Kidney capillary endothelial cell (primary cell): ENCODE data around the gene ADAMTS8.

Source experiments
- DNase-seq: peaks from one replicate; pipeline ENCODE4 v3.0.0-alpha.2; 2018; ENCODE audit warnings: low spot score

The ADAMTS8 gene

GRCh38 chr11:130418756-130419155 is 9.7 kb downstream of the ADAMTS8 start:
- no peak for DNase-seq

DNA sequence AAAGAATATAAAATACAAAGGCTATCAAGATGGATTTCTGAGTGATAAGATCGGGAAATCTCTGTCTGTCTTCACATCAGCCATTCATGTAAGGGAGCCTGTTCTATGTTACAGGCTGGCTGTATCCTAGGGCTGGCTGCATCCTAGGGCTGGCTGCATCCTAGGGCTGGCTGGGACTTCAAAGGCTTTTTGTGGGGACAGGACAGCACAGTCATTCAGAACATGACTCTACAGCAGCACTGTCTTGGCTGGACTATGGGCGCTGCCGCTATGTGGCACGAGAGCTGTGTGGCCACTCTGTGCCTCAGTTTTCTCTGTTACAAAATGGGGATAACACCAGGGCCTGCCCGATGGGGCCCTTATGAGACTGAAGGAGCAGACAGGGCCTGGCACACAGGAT is 10.2 kb downstream of the ADAMTS8 start:
- no peak for DNase-seq

DNA sequence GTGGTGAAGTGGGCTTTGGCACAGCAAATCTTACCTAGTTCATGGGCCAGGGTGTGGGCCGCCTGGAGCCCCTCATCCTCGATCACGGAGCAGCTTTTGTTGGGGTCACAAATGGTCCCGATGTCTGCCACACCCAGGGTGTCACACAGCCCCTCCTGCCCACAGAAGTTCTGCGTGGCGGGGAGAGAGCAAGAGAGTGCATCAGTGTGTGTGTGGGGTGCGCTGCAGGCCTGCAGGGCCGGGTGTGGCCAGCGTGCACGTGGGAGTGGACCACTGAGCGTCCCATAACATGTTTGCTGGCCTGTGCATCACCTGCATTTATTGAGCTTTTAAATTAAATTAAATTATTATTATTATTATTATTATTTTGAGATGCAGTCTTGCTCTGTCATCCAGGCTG is 11.5 kb downstream of the ADAMTS8 start:
- DNase-seq, result no peak

DNA sequence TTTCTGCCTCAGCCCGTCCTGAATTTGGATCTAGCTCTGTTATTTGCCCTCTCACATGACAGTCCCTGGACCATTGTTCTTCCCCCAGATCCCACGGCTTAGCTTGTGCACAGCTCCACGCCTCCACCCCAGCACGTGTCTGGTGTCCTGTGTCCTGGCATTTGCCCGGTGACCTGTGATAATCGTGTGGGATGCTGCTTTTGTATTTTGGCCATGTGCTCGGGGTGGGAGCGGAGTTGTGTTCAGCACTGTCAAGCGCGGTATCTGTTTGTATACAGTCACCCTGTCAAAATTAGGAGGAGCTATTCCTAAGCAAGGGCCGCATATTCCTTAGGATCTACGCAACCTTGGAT is 11.9 kb downstream of the ADAMTS8 start:
- DNase-seq, result no peak

DNA sequence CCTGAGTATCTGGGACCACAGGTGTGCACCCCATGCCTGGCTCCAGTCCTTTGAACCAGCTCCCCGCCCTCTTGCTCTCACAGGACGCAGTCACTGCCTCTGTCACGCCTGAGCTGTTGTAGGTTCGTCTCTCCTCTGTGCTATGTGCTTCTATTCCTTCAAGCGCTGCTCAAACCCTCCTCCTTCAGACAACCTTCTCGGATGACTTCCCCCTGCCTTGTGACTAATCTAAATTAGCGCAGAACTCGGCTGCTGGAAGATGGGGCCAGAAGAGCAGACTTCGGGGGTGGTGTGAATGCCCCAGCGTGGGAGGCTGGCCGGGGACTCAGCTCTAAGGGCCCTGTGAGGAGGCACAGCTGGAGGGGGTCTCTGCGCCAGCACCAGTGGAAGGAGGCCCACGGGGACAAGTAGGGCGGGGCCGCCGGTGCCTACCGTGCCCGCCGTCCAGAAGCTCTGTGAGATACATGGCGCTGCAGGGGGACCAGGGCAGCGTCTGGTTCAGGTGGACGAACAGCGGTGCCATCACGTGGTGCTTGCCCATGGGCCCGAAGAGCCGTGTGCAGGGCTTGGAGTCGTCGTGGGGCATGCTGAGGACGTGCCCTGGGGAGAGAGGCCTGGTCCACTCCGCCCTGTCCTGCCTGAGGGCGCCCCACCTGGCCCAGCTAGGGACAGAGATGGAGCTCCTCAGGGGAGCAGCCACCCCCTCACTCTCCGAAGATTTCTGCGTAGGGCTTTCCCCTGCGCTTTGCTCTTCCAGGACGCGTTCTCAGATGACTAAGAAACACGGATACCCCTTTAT is 12.5 kb downstream of the ADAMTS8 start:
- DNase-seq, result no peak

GRCh38 chr11:130414107-130415080 is 14.0 kb downstream of the ADAMTS8 start:
- no peak for DNase-seq

- no peak for DNase-seq
Observed at GRCh38 chr11:130413405-130414106, 14.9 kb downstream of the ADAMTS8 start.

DNA sequence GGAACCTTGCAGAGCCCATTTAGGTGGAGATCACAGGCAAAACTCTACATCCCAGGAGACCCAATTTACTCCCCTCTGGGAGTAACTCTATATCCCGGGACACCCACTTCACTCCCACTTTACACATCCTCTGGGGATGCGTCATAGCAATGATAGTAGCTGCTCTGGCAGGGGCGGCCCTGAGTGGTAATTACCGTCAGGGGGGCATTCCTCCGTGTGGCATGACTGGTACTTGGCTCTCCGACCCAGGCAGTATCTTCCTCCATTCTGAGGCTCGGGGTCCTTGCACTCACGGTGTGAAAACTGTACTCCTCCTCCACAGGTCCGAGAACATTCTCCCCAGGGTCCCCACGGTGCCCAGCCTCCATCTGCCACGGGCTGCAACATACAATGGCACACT is 17.2 kb downstream of the ADAMTS8 start:
- no peak for DNase-seq

GRCh38 chr11:130409594-130410388 is 18.6 kb downstream of the ADAMTS8 start:
- DNase-seq, result no peak

GRCh38 chr11:130408901-130409300 is 19.5 kb downstream of the ADAMTS8 start:
- no peak for DNase-seq

- DNase-seq, result no peak
Observed at GRCh38 chr11:130408401-130408890, 20.0 kb downstream of the ADAMTS8 start.

DNA sequence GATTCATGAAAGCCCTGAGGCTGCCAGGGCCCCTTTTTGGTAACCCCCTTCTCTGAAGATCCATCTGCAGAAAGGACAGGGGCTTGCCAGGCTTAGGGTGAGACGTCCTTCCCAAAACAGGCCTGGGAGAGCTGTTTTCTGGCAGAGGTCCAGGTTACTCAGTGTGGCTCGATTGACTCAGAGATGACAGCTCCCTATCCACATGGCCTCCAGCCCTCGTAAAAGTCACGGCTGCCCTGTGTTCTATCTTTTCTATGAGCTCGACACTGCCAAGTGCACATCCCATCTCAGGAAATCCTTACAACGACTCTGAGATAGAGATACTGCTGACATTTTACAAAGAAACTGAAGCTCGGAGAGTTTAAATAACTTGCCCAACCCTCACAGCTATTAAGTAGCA is 20.4 kb downstream of the ADAMTS8 start:
- no peak for DNase-seq

DNA sequence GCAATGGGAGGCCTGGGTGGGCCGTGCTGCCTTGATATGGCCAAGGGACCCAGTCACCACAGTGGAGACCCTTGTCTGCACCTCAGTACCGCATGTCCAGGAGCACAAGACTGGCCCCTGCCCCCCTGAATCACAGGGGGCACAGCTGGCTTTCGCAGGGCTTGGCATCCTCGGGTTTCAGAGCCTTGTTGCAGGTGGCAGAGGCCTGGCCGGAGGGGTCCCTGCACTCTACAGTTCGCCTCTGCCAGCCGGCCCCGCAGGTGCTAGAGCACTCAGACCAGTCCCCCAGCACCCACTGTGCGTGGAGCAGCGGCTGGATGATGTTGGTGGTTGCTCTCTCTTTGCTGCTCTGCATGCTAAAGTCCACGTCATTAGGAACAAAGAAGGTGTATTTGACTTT is 23.0 kb downstream of the ADAMTS8 start:
- DNase-seq, result no peak

- DNase-seq, result no peak
Observed at GRCh38 chr11:130404727-130405126, 23.7 kb downstream of the ADAMTS8 start.

GRCh38 chr11:130403967-130404366 is 24.4 kb downstream of the ADAMTS8 start:
- no peak for DNase-seq

DNA sequence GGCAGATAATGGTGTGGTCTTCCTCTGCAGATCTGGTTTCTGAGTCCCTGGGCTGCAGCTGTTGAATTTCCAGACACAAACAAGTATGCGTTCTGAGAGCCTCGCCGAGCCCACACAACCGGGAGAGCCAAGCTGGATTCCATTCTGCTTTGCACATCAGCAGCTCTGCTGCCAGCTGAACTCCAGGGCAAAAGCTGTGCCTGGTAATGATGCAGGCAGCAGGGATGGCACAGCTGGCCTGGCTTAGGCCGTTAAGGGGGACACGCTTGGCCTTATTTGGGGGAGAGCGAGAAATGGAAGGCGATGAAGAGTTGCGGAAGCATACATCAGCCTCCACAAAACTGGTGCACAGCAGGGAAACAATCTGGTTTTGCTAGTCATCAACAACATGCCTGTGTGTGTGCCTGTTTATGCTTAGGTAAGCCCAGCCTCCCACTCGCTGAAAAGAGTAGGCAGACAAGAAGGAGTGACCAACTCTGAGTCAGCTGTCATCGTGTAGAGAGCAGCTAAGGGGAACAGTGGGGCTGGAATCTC is 25.1 kb downstream of the ADAMTS8 start:
- DNase-seq, result no peak

DNA sequence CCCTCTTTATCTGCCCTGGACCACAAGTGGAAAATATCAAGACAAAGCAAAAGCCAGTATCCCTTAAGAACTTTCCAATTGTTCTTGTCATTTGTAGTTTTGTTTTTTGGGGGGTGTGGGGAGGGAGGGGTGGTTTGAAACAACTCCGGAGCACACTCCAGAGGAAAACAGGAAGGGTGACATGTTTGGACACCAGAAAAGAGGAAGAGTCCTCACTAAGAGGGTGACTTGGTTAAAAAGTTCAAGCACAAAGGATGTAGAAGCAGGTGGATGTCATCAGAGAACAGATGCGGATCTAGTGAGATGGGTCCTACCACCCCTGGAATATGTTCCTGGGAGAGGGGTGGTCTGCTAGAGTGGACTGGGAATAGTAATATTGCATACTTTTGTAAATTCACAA is 25.8 kb downstream of the ADAMTS8 start:
- DNase-seq, result no peak

DNA sequence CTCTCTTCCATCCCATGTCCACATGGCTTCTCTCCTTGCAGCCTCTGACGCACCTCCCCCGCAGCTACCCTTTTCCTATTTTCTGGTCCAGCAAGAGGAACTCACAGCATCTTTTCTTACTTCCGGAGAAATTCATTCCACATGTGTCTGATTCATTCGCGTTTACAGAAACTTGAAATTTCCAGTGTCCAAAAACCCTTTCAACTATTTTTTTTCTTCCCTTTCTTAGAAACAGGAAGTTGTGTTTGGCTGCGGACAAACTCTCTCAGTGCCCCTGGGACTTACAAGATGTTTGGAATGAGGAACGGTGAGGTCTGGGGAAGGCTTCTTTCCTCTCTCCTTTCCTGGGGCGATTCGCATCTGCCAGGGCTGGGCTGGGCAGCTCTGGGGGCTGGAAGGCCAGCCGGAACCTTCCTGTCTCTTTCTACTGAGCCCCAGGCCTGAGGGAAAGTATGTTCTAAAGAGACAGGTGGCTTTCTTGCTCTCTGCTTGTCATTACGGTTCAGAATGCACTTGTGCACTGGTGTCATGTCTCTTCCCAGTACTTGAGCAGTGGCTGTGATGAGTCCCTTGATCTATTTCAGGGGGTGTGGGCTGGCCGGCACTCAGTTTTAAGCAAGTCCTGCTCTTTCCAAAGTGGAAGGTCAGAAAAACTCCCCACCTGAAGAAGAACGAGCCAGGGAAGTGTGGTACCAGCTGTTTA is 27.5 kb downstream of the ADAMTS8 start:
- DNase-seq, result no peak

DNA sequence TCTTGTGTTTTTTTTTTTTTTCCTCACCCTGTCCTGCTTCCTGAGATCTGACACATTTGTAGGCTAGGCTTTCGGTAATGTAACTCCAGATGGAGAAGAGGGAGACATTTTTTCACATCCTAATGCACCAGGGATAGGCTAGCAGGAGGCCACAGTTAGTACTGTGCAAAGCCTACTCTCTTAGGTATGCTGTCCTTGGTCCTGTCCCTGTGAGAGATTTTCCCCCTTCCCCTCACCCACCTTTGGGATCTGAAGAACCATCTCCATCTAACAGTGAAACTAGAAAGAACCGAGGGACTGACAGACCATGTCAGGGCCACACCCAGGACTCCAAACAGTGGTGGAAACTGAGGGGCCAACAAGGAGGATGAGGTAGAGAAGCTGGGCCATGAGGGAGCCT is 29.2 kb downstream of the ADAMTS8 start:
- no peak for DNase-seq

GRCh38 chr11:130397780-130398179 is 30.6 kb downstream of the ADAMTS8 start:
- no peak for DNase-seq

GRCh38 chr11:130396965-130397364 is 31.4 kb downstream of the ADAMTS8 start:
- no peak for DNase-seq
